ENCODE results near the gene TRHDE. TPM values are rescaled to one million over a fixed set of nuclear protein-coding genes. Genes with fewer than 3 reads are reported as not detected.

Gene TRHDE
- total RNA-seq, 1 experiment from 2014 or later = 16.5 TPM

- H4K20me1 ChIP-seq (ENCODE audit: low read length) = no peaks in the 10 kb centered on the region
- peak overlapping the region; percentile 62 for H3K4me2 ChIP-seq (ENCODE audit: low read length)
- ATAC-seq (no peak), DNase-seq (no peak)
- POLR2A ChIA-PET (ENCODE audit: unreplicated experiment) = no interaction called here
- BruUV-seq (replicated peaks) = no TSS peak
- H3K27me3 ChIP-seq (ENCODE audit: low read length) = no peaks in the 10 kb centered on the region
- peaks cover 9% of the 10 kb centered on the region for H3K36me3 ChIP-seq (ENCODE audit: low read depth, low read length)
- TF ChIP-seq CTCF (conservative IDR thresholded peaks at IDR 0.05; ENCODE audit: low read depth, low read length) (no peak), EZH2 (IDR thresholded peaks at IDR 0.05; ENCODE audit: low read length, unreplicated experiment) (no peak), EZH2phosphoT487 (IDR thresholded peaks at IDR 0.05; ENCODE audit: borderline replicate concordance, low read length) (no peak)
- H3K9me3 ChIP-seq (ENCODE audit: low read length) = no peaks in the 10 kb centered on the region
- peaks cover 34% of the 10 kb centered on the region for H3K79me2 ChIP-seq (ENCODE audit: low read length)
- no peak overlapping the region for H3K9ac ChIP-seq (ENCODE audit: low read length)
- CTCF ChIA-PET = no interaction called here
- H3K9me2 ChIP-seq (replicated peaks; ENCODE audit: low read length) = no peaks in the 10 kb centered on the region
- peak overlapping the region; percentile 98 for H3K27ac ChIP-seq (ENCODE audit: low read length)
- H2AFZ ChIP-seq (ENCODE audit: low read length) = no peak overlapping the region
- peaks cover 11% of the 10 kb centered on the region for H3F3A ChIP-seq (ENCODE audit: low read length, unreplicated experiment)
- H3K4me3 ChIP-seq (ENCODE audit: low read length) = no peak overlapping the region
- intact Hi-C loops (cut with micrococcal nuclease) = loop anchor here (2.0 kb wide), 1 partner anchor 17 kb away; no protein-coding TSS in a partner anchor
- H3K4me1 ChIP-seq (ENCODE audit: insufficient read depth, low read length) = peaks cover 44% of the 10 kb centered on the region
These were observed 25.5 kb downstream of the TRHDE start for GRCh38 chr12:72297666-72298065.

- Histone ChIP-seq H3K79me2 (ENCODE audit: low read length) (peaks cover 24% of the 10 kb centered on the region; the same call in 1 of the 2 replicates), H3K27me3 (ENCODE audit: low read length) (no peaks in the 10 kb centered on the region), H3K4me1 (ENCODE audit: insufficient read depth, low read length) (peaks cover 19% of the 10 kb centered on the region), H3K9me3 (ENCODE audit: low read length) (no peaks in the 10 kb centered on the region), H3K9me2 (replicated peaks; ENCODE audit: low read length) (no peaks in the 10 kb centered on the region), H4K20me1 (ENCODE audit: low read length) (no peaks in the 10 kb centered on the region), H3K4me2 (ENCODE audit: low read length) (no peak overlapping the region), H3F3A (ENCODE audit: low read length, unreplicated experiment) (peaks cover 5% of the 10 kb centered on the region), H3K9ac (ENCODE audit: low read length) (no peak overlapping the region), H3K4me3 (ENCODE audit: low read length) (no peak overlapping the region), H3K36me3 (ENCODE audit: low read depth, low read length) (peaks cover 9% of the 10 kb centered on the region), H2AFZ (ENCODE audit: low read length) (no peak overlapping the region), H3K27ac (ENCODE audit: low read length) (no peak overlapping the region)
- ATAC-seq (no peak), DNase-seq (no peak)
- no peak for TF ChIP-seq CTCF (conservative IDR thresholded peaks at IDR 0.05; ENCODE audit: low read depth, low read length)
- no peak for TF ChIP-seq EZH2 (IDR thresholded peaks at IDR 0.05; ENCODE audit: low read length, unreplicated experiment)
- no peak for TF ChIP-seq EZH2phosphoT487 (IDR thresholded peaks at IDR 0.05; ENCODE audit: borderline replicate concordance, low read length)
- no TSS peak for BruUV-seq (replicated peaks)
- intact Hi-C loops (cut with micrococcal nuclease) = no loop called here
- ChIA-PET CTCF (no interaction called here), POLR2A (ENCODE audit: unreplicated experiment) (no interaction called here)
These were observed 28.6 kb downstream of the TRHDE start for GRCh38 chr12:72300728-72301127.

GRCh38 chr12:72304751-72305150 is 32.6 kb downstream of the TRHDE start:
- Histone ChIP-seq H3K79me2 (ENCODE audit: low read length) (0 out of 2 replicates have a peak, but pooled peaks cover under 1% of the 10 kb centered on the region), H3K27ac (ENCODE audit: low read length) (no peak overlapping the region), H3K27me3 (ENCODE audit: low read length) (no peaks in the 10 kb centered on the region), H3F3A (ENCODE audit: low read length, unreplicated experiment) (no peaks in the 10 kb centered on the region), H4K20me1 (ENCODE audit: low read length) (no peaks in the 10 kb centered on the region), H3K4me2 (ENCODE audit: low read length) (no peak overlapping the region), H3K4me1 (ENCODE audit: insufficient read depth, low read length) (no peaks in the 10 kb centered on the region), H2AFZ (ENCODE audit: low read length) (no peak overlapping the region), H3K4me3 (ENCODE audit: low read length) (no peak overlapping the region), H3K9me2 (replicated peaks; ENCODE audit: low read length) (no peaks in the 10 kb centered on the region), H3K9ac (ENCODE audit: low read length) (no peak overlapping the region), H3K9me3 (ENCODE audit: low read length) (no peaks in the 10 kb centered on the region), H3K36me3 (ENCODE audit: low read depth, low read length) (no peaks in the 10 kb centered on the region)
- POLR2A ChIA-PET (ENCODE audit: unreplicated experiment) = no interaction called here
- ATAC-seq (no peak), DNase-seq (no peak)
- TF ChIP-seq EZH2 (IDR thresholded peaks at IDR 0.05; ENCODE audit: low read length, unreplicated experiment) (no peak), EZH2phosphoT487 (IDR thresholded peaks at IDR 0.05; ENCODE audit: borderline replicate concordance, low read length) (no peak), CTCF (conservative IDR thresholded peaks at IDR 0.05; ENCODE audit: low read depth, low read length) (no peak)
- BruUV-seq (replicated peaks) = no TSS peak
- intact Hi-C loops (cut with micrococcal nuclease) = no loop called here
- CTCF ChIA-PET = no interaction called here
